ENCODE measurements around the gene IL32.
A peak's percentile ranks its signal among the peaks of the same experiment; 100 is the strongest.

The IL32 gene

GRCh38 chr16:3089717-3090592 is 24.5 kb downstream of the IL32 start:
- DNase-seq (ENCODE audit: low spot score), result no peak

DNA sequence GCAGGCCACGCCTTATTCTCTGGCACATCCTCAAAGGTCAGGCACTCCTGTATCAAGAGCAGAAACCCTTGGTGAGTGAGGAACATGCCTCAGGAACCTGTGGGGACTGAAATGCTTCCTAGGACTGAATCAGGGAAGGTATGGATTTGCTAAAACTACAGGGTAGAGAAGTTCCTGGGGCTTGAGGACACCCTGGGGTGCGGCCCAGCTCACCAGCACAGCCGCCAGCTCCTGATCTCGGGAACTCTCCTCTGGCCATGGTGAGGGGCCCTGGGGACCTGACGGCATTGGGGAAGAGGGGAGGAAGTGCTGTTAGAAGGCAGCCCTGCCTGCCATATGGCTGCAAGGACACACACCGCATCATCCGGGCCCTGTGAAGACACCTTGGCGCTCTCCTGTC is 26.1 kb downstream of the IL32 start:
- DNase-seq (ENCODE audit: low spot score), result no peak

GRCh38 chr16:3092501-3092941 is 27.1 kb downstream of the IL32 start:
- DNase-seq (ENCODE audit: low spot score), result no peak

DNA sequence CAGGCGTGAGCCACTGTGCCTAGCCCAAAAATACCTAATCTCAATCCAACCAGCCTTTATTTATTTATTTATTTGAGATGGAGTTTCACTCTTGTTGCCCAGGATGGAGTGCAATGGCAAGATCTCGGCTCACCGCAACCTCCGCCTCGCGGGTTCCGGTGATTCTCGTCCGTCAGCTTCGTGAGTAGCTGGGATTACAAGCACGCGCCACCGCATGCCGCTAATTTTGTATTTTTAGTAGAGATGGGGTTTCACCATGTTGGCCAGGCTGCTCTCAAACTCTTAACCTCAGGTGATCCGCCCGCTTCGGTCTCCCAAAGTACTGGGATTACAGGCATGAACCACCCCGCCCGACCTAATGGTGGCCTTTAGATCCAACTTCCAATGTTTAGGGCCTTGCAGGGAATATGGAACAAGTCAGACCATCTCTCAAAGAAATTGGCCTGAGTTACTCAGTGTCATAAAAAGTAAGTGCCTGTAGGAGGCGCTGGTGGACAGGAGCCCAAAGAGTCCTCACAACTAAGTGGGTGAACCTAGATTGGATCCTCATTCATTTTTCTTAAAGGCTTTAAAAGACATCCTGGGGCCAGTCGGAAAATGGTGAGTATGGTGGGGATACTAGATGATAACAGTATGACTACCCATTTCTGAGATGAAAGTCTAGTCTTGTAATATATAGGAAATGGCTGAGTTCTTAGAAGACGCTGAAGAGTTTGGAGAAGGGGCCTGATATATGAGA is 29.0 kb downstream of the IL32 start:
- DNase-seq (ENCODE audit: low spot score), result no peak

DNA sequence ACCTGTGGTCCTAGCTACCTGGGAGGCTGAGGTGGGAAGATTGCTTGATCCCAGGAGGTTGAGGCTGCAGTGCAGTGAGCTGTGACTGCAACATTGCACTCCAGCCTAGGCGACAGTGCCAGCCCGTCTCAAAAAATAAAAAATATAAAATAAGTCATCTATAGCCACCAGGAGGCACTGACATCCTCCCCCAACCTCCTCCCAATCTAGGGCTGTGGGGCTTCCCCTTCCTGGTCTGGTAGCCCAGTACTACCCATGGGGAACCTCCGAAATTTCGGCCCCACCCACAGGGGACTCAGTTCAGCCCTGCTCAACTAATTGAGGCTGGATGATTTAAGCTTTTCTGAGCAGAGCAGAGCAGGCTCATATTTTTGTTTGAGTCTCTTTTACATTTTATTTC is 30.4 kb downstream of the IL32 start:
- DNase-seq (ENCODE audit: low spot score), result no peak

DNA sequence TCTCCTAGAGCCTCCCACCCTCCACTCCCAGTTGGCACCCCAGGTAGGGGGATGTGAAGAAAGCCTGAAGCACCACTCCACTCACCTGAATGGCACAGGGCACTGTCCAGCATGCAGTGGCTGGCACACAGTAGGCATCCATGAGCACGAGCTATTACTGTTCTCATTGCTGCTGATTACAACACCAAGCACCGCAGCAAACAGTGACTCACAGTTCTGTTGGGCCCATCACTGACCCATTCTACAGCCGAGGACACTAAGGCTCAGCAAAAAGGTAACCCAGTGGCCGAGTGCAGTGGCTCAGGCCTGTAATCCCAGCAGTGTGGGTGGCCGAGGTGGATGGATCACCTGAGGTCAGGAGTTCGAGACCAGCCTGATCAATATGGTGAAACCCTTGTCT is 30.9 kb downstream of the IL32 start:
- no peak for DNase-seq (ENCODE audit: low spot score)

DNA sequence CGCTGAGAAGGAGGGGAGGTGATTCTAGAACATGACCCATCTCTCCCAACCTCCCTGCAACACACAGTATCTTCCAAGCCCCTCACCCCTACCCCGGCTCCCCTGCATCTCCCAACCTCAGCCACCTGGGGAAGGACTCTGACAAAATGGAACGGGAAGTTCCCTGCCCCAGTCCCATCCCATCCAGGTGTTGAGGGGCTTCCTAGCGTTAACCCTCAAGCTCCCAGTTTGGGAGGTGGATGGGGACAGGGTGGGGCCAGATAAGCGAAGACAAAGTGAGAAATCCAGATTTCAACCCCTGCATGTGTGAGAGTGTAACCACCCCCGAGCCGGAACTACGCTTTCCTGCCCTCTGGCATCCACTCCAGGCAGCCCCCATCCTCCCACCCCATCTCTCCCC is 31.8 kb downstream of the IL32 start:
- no peak for DNase-seq (ENCODE audit: low spot score)

DNA sequence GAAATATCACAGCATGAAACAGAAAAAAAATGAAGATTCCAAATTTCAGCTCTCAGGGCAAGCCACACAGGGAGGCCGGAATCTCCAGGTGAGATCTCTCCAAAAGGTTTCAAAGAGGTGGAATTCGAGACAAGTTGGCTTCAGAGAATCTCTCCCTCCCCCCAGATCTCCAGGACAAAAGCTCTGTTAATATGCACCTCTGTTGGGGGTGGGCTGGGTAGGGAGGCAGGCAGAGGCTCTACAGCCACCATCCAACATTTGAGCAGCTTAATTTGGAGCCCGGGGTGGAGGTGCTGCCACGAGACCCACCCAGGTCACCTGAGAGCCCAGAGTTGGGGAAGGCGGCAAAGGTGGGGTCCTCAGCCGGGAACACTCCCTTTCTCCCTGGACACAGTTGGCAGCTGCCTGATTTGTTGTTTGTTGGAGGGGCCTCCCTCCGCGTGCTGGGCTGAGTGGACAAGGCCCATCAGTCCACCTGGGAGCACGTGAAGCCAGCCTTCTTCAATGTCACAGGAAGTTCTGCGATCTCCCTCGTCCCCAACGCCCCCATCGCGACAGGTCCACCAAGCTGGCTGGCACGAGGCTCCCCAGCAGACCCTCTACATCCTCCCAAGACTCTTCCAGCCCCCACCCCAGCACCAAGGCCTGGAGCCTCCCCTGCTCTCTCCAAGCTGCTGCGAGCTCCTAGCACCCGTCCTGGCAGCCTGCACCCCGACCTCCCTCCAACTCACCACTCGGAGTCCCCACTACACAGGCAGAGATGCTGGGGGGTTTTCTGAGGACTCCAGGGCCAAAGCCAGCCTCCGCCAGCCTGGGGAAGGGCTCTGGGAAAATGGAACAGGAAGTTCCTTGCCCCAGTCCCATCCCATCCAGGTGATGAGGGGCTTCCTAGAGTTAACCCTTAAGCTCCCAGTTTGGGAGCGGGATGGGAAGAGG is 33.3 kb downstream of the IL32 start, which contains the start of gene ZSCAN10:
ZSCAN10 (minus strand) TSS at position 836 of the 936 bp plus-strand sequence. CDS start 6,357 bp downstream, outside the sequence.
- no peak for DNase-seq (ENCODE audit: low spot score)

- no peak for DNase-seq (ENCODE audit: low spot score)
These were observed 33.9 kb downstream of the IL32 start for GRCh38 chr16:3099395-3099731.

GRCh38 chr16:3099732-3100499 is 34.5 kb downstream of the IL32 start:
- DNase-seq (ENCODE audit: low spot score), result peak; percentile 86

DNA sequence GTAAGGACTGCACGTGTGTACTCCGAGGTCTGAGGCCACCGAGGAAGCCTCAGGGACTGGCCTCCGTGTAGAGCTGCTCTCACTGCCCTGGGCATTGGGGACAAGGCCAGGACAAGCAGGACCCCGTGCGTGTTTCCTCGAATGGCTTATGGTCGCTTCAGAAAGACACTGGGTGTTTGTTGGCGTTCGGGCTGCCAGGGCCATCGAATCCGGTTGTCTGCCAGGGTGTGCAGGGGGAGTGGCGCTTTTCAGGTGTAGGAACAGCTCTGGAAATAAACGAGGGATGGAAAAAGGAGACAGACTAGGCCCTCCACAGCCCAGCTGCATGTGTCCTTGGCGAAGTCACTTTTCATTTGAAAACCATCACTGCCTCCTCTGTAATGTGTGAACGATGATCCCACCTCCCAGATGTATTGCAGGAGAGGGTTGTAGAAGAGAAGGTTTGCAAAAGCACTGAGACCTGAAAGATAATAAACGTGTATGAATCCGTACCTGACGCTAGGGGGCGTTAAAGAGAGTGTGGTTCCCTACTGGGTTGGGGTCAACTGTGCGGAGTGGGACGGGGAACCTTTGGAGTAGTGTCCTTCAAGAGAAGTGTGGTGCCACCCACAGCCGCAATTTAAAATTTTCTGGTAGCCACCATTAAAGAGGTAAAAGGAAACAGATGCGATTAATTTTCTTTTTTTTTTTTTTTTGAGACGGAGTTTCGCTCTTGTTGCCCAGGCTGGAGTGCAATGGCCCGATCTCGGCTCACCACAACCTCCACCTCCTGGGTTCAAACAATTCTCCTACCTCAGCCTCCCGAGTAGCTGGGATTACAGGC is 35.8 kb downstream of the IL32 start:
- no peak for DNase-seq (ENCODE audit: low spot score)

GRCh38 chr16:3101841-3102470 is 36.5 kb downstream of the IL32 start:
- no peak for DNase-seq (ENCODE audit: low spot score)

DNA sequence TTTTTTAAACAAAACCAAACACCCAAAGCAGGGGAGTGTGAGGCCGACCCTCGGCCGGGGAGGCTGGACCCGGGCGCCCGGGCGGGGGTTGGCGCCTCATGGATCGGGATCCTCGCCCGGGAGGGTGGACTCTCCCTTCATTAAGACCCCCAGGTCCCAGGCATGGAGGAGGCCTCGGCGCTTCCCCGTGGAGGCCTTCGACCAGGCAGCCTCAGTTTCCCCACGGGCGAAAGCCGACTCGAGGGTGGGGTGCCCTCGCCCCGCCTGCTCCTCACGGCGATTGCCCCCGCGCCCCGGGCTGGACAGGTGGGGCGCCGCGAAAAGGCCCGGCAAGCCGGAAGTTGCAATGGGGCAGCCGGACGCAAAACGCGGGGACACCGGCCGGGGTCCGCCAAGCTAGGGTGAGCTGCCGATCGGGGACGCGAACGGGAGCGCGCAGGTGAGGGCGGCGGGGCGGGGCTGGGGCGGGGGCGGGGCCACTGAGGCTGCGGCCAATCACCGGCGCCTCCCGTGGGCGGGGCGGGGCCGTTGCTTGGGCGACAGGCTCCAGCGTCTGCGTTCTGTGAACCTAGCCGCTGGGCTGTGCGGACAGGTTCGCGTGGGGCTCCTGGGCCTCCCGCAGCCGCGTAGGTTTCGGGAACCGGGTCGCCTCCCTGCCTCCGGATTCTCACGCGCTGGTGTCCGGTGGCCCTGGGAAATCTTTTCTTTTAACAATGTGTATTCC is 40.9 kb downstream of the IL32 start:
- DNase-seq (ENCODE audit: low spot score), result peak; percentile 97

GRCh38 chr16:3112058-3112880 is 46.8 kb downstream of the IL32 start, which contains the start of gene ZNF205:
Gene ZNF205, plus strand, starts transcription at chr16:3112586. Its CDS starts 845 bp downstream, at chr16:3113431.
- peak; percentile 86 for DNase-seq (ENCODE audit: low spot score)

- no peak for DNase-seq (ENCODE audit: low spot score)
These were observed 47.6 kb downstream of the IL32 start for GRCh38 chr16:3112881-3113574.

- no peak for DNase-seq (ENCODE audit: low spot score)
These were observed 48.5 kb downstream of the IL32 start for GRCh38 chr16:3113765-3114479.

- DNase-seq (ENCODE audit: low spot score), result no peak
These were observed 49.6 kb downstream of the IL32 start for GRCh38 chr16:3115003-3115402.

Measured in left forelimb (tissue), 1 donor.